GM12873 (cell line): ENCODE results near the gene APOO.

Experiments
- TF ChIP-seq, protein P1 (sequence below): IDR thresholded peaks from 2 replicates; pipeline ENCODE4 v1.5.1; 2012; ENCODE audit warnings: low read depth, mild to moderate bottlenecking, moderate library complexity, low read length, control low read depth; ENCODE audit not compliant: insufficient read depth; ENCODE audit errors: missing control alignments

The APOO gene

DNA sequence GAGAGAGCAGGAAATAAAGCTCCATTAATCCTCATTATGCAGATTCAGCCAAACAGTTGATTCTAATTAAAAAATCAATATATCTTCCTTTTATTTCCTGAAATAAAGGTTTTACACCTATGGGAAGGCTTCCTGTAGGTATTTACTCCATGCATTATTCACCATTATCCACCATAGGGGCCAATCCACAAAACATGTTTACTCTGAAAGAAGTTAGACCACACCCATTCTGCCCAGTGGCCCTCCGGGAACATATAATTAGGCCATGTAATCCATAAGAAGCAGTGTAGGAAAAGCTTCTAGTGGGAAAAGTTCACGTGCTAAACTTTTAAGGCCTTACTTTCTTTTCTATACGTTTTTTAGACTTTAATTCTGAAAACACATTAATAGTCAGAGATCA lies 67.1 kb downstream of the APOO start:
- TF ChIP-seq, protein P1, sequence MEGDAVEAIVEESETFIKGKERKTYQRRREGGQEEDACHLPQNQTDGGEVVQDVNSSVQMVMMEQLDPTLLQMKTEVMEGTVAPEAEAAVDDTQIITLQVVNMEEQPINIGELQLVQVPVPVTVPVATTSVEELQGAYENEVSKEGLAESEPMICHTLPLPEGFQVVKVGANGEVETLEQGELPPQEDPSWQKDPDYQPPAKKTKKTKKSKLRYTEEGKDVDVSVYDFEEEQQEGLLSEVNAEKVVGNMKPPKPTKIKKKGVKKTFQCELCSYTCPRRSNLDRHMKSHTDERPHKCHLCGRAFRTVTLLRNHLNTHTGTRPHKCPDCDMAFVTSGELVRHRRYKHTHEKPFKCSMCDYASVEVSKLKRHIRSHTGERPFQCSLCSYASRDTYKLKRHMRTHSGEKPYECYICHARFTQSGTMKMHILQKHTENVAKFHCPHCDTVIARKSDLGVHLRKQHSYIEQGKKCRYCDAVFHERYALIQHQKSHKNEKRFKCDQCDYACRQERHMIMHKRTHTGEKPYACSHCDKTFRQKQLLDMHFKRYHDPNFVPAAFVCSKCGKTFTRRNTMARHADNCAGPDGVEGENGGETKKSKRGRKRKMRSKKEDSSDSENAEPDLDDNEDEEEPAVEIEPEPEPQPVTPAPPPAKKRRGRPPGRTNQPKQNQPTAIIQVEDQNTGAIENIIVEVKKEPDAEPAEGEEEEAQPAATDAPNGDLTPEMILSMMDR, result no peak

DNA sequence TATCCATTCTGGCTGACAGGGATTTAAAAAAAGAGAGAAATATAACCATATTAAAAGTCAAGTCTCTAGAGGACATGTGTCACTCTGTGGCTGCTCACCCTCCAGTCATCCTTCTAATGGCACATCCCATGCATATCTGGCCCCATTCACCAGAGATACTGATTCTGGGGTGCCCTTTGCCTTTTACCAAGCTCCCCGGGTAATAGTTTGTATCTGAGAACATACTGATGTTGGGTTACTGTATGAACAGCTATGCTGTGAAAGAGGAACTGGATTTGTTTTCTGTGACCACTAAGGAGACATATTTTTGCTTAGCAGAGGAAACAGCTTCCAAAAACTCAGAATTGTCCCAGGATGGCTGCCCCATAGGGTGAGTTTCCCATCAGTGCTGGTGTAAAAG lies 68.8 kb downstream of the APOO start:
- TF ChIP-seq, protein P1, result no peak

DNA sequence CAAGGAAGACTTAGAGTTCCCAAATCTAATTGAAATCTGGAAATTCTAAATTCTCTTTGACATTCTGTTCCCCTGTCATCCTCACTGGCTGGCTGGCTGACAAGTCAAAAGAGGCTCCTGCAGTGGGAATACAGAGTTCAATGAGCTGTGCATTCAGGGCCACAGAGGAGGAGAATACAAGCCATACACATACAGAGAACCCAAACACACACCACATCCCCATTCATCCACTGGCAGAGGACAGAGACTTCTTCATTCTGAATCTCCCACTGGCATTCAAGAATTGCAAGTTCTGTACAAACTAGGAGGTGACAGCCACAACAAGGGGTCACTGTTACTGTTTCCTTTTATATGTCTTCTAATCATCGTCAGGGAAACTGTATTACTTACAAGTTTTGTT lies 75.0 kb downstream of the APOO start:
- TF ChIP-seq, protein P1, result no peak

DNA sequence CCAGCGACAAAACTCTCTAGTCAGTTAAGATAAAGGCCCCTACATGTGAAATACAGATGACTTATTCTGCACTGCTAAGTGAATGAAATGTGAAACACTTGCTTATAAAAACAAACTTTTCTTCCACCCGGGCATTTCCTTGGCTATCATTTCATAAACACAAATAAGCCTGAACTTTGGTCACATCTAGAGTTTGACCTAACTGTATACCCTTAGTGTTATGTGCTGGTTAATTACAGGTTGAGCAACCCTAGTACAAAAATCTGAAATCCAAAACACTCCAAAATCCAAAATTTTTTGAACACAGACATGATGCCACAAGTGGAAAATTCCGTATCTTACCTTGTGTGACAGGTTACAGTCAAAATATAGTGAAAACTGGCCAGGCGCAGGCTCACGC lies 78.9 kb downstream of the APOO start:
- TF ChIP-seq, protein P1, result no peak

DNA sequence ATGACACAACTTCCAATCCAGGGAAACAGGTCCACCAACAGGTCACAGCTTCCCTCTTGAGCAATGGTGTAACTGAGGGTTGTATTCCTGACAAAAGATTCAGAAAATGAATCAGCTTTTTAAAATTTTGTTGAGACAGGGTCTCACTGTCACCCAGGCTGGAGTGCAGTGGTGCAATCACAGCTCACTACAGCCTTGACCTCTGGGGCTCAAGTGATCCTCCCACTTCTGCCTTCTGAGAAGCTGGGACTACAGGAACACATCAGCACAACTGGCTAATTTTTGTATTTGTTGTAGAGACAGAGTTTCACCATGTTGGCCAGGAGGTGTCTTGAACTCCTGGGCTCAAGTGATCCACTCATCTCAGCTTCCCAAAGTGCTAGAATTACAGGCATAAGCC lies 81.1 kb downstream of the APOO start:
- TF ChIP-seq, protein P1, result no peak

DNA sequence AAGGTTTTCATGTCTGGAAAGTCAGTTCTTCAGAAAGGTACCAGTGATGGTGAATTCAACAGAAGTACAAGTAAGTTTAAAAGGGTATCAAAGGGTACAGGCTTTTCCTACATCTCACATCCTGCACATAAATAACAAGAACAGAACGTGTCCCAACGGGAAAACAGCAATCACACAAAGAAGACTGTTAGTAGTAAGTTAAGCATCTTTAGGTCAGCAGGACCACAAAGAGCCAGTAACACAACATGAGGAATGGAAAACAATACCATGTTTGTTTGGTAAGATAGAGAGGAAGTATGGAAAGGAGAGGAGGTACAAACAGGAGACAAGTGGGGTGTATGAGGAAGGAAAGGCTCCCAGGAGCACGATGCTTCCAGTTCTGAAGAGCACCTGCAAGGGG lies 81.5 kb downstream of the APOO start:
- TF ChIP-seq, protein P1, result no peak

DNA sequence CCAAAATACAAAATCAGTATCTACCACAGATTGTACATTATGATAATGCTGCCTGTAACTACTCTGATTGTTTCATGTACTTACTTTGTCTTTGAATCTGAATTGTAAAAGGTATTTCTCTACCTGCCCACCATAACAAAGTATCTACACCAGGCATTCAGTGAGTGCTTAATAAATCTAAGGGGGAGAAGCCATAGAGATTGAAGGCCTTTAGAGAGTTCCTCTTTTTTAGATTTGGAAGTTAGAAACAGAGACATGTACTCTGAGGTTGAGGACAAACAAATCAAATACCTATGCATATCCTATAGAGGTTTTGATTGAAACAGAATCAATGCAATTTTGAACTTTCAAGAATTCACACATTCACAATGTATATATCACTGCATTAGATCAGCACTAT lies 82.1 kb downstream of the APOO start:
- TF ChIP-seq, protein P1, result no peak
